K562 (cell line): ENCODE measurements around the gene LPCAT3. TPM values are rescaled to one million over a fixed set of nuclear protein-coding genes. Genes with fewer than 3 reads are reported as not detected.
A peak's percentile ranks its signal among the peaks of the same experiment; 100 is the strongest.

Experiments
- DNMT1 ChIP-seq: fragments of 450-650 bp; IDR thresholded peaks from 2 replicates; pipeline ENCODE4 v1.6.1; 2016; ENCODE audit warnings: antibody characterized with exemption, mild to moderate bottlenecking
- DPF2 ChIP-seq: fragments of 450-650 bp; IDR thresholded peaks from 2 replicates; pipeline ENCODE4 v1.6.1; 2016
- E2F5 ChIP-seq: sonication (generic); formaldehyde crosslinking; IDR thresholded peaks from 2 replicates; pipeline ENCODE4 v1.8.0; 2022; ENCODE audit warnings: mild to moderate bottlenecking, missing genetic modification reagents
- HDGF ChIP-seq: fragments of 450-650 bp; IDR thresholded peaks from 2 replicates; pipeline ENCODE4 v1.6.1; 2016
- KLF1 ChIP-seq: fragments of 450-650 bp; IDR thresholded peaks from 2 replicates; pipeline ENCODE4 v1.6.1; 2016; ENCODE audit warnings: missing genetic modification characterization, missing compliant biosample characterization
- MBD2 ChIP-seq: sonication (generic); IDR thresholded peaks from 2 replicates; pipeline ENCODE4 v1.6.1; 2016; ENCODE audit warnings: low read depth, borderline replicate concordance
- PHF20 ChIP-seq: fragments of 450-650 bp; IDR thresholded peaks from 2 replicates; pipeline ENCODE4 v1.6.1; 2018; ENCODE audit not compliant: partially characterized antibody
- RBBP5 ChIP-seq: fragments of 200-600 bp; sonication (generic); IDR thresholded peaks from 2 replicates; pipeline ENCODE4 v1.6.1; 2012; ENCODE audit warnings: borderline replicate concordance, mild to moderate bottlenecking, low read length, control low read depth, inconsistent platforms; ENCODE audit not compliant: insufficient read depth, poor library complexity, severe bottlenecking
- RBM17 ChIP-seq: fragments of 200-400 bp; formaldehyde crosslinking; IDR thresholded peaks from 2 replicates; pipeline ENCODE4 v1.6.1; 2017; ENCODE audit warnings: low read depth, mild to moderate bottlenecking, low read length, borderline replicate concordance
- SNRNP70 ChIP-seq: fragments of 200-400 bp; formaldehyde crosslinking; optimal IDR thresholded peaks from 2 replicates; pipeline ENCODE3; 2017; ENCODE audit warnings: low read depth, low read length
- TCF7L2 ChIP-seq: fragments of 150-350 bp; IDR thresholded peaks from 2 replicates; pipeline ENCODE4 v1.6.1; 2016; ENCODE audit warnings: low read depth, mild to moderate bottlenecking, low read length, moderate library complexity
- YY1 ChIP-seq, 3 experiments: IDR thresholded peaks; 2 replicates each; pipeline ENCODE4 v1.6.1; 2011; ENCODE audit warnings: low read length in 2 of 3, mild to moderate bottlenecking in 2 of 3, moderate library complexity in 2 of 3, borderline replicate concordance in 1 of 3, control low read depth in 1 of 3, low read depth in 1 of 3; ENCODE audit not compliant: insufficient read depth in 3 of 3, insufficient replicate concordance in 2 of 3, control insufficient read depth in 1 of 3, insufficient read length in 1 of 3; ENCODE audit errors: extremely low read depth in 1 of 3
- ZKSCAN8 ChIP-seq: fragments of 200-800 bp; sonication (Bioruptor generic); IDR thresholded peaks from 2 replicates; pipeline ENCODE4 v1.6.1; 2016; ENCODE audit warnings: missing genetic modification characterization, missing compliant biosample characterization
- ZNF592 ChIP-seq: fragments of 450-650 bp; IDR thresholded peaks from 2 replicates; pipeline ENCODE4 v1.6.1; 2017; ENCODE audit warnings: antibody characterized with exemption, mild to moderate bottlenecking
- ZNF785 ChIP-seq: fragments of 250-450 bp; sonication (Bioruptor Pico); IDR thresholded peaks from 2 replicates; pipeline ENCODE4 v1.4.0; 2020; ENCODE audit warnings: mild to moderate bottlenecking
- polyA plus RNA-seq, 8 experiments: library from polyadenylated mRNA; depleted of rRNA in 4 of 8; stranded (reverse) in 5 of 8; unstranded in 3 of 8; fragments of >200 nt; fragmentation: Nextera tagmentation in 2 of 8; fragmentation: Illumina TruSeq in 1 of 8; extraction: Ambion mirVana in 2 of 8; extraction: Trizol in 1 of 8; gene quantifications; 2 replicates each; pipeline versions ENCODE4 v1.2.1 to v1.2.3, GENCODE V29; 2011 to 2014; ENCODE audit warnings: inconsistent platforms in 1 of 8, missing spikeins in 1 of 8
- total RNA-seq, 7 experiments: library from RNA; depleted of rRNA in 6 of 7; stranded (reverse); fragments of >200 nt in 6 of 7; fragmentation: Illumina TruSeq in 2 of 7; extraction: Trizol in 2 of 7; gene quantifications; 2 replicates each; pipeline versions ENCODE4 v1.2.1 to v1.2.3, GENCODE V29; 2011 to 2021; ENCODE audit warnings: low replicate concordance in 1 of 7
- TF ChIP-seq, protein P1 (sequence below): sonication (generic); formaldehyde crosslinking; IDR thresholded peaks from 2 replicates; pipeline ENCODE4 v1.8.0; 2023; ENCODE audit warnings: missing genetic modification reagents, mild to moderate bottlenecking, borderline replicate concordance

Gene LPCAT3
- total and polyA plus RNA-seq, 9 of the 15 experiments (the other 6 are each of a cell fraction or from before 2014, with no cell fraction given) = 4.9 to 52.5 (median 25.3) TPM

GRCh38 chr12:6937481-6938352, 80.6 kb downstream of the LPCAT3 start (continued):
- TF ChIP-seq DNMT1 = peak; percentile 90; the same call in 1 of the 2 replicates
- TF ChIP-seq RBBP5 = peak; percentile 39
- no peak for TF ChIP-seq DPF2
- peak; percentile 68; the same call in 1 of the 2 replicates for TF ChIP-seq E2F5
- no peak for TF ChIP-seq ZNF785 (CRISPR knock-in tag)
- no peak for TF ChIP-seq RBM17
- TF ChIP-seq MBD2 = peak; percentile 78
- TF ChIP-seq TCF7L2 = no peak
- no peak for TF ChIP-seq ZKSCAN8
- TF ChIP-seq, protein P1, sequence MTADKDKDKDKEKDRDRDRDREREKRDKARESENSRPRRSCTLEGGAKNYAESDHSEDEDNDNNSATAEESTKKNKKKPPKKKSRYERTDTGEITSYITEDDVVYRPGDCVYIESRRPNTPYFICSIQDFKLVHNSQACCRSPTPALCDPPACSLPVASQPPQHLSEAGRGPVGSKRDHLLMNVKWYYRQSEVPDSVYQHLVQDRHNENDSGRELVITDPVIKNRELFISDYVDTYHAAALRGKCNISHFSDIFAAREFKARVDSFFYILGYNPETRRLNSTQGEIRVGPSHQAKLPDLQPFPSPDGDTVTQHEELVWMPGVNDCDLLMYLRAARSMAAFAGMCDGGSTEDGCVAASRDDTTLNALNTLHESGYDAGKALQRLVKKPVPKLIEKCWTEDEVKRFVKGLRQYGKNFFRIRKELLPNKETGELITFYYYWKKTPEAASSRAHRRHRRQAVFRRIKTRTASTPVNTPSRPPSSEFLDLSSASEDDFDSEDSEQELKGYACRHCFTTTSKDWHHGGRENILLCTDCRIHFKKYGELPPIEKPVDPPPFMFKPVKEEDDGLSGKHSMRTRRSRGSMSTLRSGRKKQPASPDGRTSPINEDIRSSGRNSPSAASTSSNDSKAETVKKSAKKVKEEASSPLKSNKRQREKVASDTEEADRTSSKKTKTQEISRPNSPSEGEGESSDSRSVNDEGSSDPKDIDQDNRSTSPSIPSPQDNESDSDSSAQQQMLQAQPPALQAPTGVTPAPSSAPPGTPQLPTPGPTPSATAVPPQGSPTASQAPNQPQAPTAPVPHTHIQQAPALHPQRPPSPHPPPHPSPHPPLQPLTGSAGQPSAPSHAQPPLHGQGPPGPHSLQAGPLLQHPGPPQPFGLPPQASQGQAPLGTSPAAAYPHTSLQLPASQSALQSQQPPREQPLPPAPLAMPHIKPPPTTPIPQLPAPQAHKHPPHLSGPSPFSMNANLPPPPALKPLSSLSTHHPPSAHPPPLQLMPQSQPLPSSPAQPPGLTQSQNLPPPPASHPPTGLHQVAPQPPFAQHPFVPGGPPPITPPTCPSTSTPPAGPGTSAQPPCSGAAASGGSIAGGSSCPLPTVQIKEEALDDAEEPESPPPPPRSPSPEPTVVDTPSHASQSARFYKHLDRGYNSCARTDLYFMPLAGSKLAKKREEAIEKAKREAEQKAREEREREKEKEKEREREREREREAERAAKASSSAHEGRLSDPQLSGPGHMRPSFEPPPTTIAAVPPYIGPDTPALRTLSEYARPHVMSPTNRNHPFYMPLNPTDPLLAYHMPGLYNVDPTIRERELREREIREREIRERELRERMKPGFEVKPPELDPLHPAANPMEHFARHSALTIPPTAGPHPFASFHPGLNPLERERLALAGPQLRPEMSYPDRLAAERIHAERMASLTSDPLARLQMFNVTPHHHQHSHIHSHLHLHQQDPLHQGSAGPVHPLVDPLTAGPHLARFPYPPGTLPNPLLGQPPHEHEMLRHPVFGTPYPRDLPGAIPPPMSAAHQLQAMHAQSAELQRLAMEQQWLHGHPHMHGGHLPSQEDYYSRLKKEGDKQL = no peak
- no peak for TF ChIP-seq SNRNP70
- TF ChIP-seq PHF20 = peak; percentile 86
- TF ChIP-seq ZNF592 = peak; percentile 66
- no peak for TF ChIP-seq HDGF
- no peak for TF ChIP-seq KLF1 (tag)
- peak in 2 of 3 experiments; percentile 65 to 73 for TF ChIP-seq YY1 (IDR thresholded peaks at IDR 0.05; ENCODE audit: borderline replicate concordance in 1 of 3, control insufficient read depth in 1 of 3, extremely low read depth in 1 of 3, insufficient read depth in 3 of 3, insufficient read length in 1 of 3, insufficient replicate concordance in 2 of 3, low read depth in 1 of 3, low read length in 2 of 3)
